HG03175 (cell line): ENCODE results near the gene LUC7L2.
"Not testable (repeated sequence)": the region's sequence is repeated elsewhere in the genome, so short reads cannot be mapped to it uniquely, and the experiment has no call there.

ENCODE experiments used
- ATAC-seq: cut with Tn5 transposase; IDR thresholded peaks from one replicate; pipeline ENCODE4 v1.9.1; 2021; ENCODE audit warnings: mild to moderate bottlenecking, moderate library complexity; ENCODE audit not compliant: unreplicated experiment

LUC7L2 gene

GRCh38 chr7:139354729-139355128 lies 5.0 kb upstream of the LUC7L2 start:
- no peak for ATAC-seq

GRCh38 chr7:139355320-139355719 lies 4.4 kb upstream of the LUC7L2 start:
- no peak for ATAC-seq

GRCh38 chr7:139357729-139358506 lies 1.8 kb upstream of the LUC7L2 start:
- ATAC-seq, result not testable (repeated sequence)

- peak; percentile 15 for ATAC-seq
Measured at GRCh38 chr7:139358541-139359365, 941 bp upstream of the LUC7L2 start.

- ATAC-seq, result peak; percentile 71
Measured at GRCh38 chr7:139360210-139360947, 685 bp downstream of the LUC7L2 start.

GRCh38 chr7:139360948-139361307 lies 1.2 kb downstream of the LUC7L2 start:
- no peak for ATAC-seq

GRCh38 chr7:139361523-139361922 lies 1.8 kb downstream of the LUC7L2 start:
- ATAC-seq, result no peak

- ATAC-seq, result no peak
Measured at GRCh38 chr7:139362302-139362701, 2.6 kb downstream of the LUC7L2 start.

GRCh38 chr7:139362981-139363380 lies 3.3 kb downstream of the LUC7L2 start:
- ATAC-seq, result no peak

GRCh38 chr7:139365336-139365735 lies 5.6 kb downstream of the LUC7L2 start:
- no peak for ATAC-seq

GRCh38 chr7:139366400-139366799 lies 6.7 kb downstream of the LUC7L2 start:
- no peak for ATAC-seq

GRCh38 chr7:139367438-139368155 lies 7.9 kb downstream of the LUC7L2 start:
- ATAC-seq, result no peak

GRCh38 chr7:139370301-139370942 lies 10.7 kb downstream of the LUC7L2 start:
- no peak for ATAC-seq

- no peak for ATAC-seq
Measured at GRCh38 chr7:139370943-139371313, 11.2 kb downstream of the LUC7L2 start.

GRCh38 chr7:139374246-139374645 lies 14.6 kb downstream of the LUC7L2 start:
- ATAC-seq, result no peak

- ATAC-seq, result no peak
Measured at GRCh38 chr7:139382439-139382838, 22.7 kb downstream of the LUC7L2 start.

- no peak for ATAC-seq
Measured at GRCh38 chr7:139384611-139385010, 24.9 kb downstream of the LUC7L2 start.

- ATAC-seq, result no peak
Measured at GRCh38 chr7:139387594-139387993, 27.9 kb downstream of the LUC7L2 start.

- ATAC-seq, result no peak
Measured at GRCh38 chr7:139389091-139389490, 29.4 kb downstream of the LUC7L2 start.

GRCh38 chr7:139389774-139390173 lies 30.1 kb downstream of the LUC7L2 start:
- no peak for ATAC-seq
